ENCODE data around the gene HOXD8. TPM values are rescaled to one million over a fixed set of nuclear protein-coding genes. Genes with fewer than 3 reads are reported as not detected.

HOXD8 gene
- total RNA-seq, 1 donor from 2014 or later = not detected

DNA sequence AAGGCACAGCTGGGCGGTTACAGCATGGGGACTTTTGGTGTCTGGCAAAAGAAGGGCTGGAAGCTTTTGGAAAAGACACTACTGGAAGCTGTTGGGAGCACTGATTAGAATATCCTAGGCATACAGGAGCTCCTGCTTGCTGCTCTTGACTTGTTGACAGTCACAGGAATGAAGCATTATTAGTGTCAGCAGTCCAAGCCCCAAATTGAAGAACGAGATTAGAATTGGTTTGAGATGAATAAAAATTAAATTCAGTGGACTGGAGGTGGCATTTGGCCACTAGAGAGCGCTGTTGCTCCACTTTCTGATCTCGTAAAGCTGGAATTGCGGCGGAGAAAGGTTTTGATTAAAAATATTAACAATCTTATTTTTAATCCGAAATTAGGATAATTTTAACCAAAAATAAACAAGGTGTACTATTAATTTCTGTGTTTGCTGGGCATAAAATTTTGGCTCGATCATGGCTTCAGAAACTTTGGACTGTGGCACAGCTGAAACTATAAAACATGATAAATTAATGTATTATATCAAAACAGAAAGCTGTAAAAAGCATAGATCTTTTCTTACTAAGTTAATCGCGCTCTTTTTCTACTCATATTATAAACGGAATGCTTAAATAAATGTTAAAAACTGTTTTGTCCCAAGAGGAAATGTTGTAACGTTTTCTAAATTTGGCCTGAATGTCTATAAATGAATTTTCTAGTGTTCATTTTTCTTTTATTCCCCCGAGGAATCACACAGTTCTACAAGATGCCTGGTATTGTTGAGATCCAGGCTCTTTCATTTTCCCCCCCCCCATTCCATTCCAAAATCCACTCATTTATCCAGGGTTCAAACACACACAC lies 2.4 kb upstream of the HOXD8 start:
- Mint-ChIP-seq H3K27me3 (ENCODE audit: unreplicated experiment) (peaks cover 81% of the 10 kb centered on the region), H3K27ac (ENCODE audit: unreplicated experiment) (no peak overlapping the region), H3K36me3 (ENCODE audit: unreplicated experiment) (peaks cover 2% of the 10 kb centered on the region), H3K4me1 (ENCODE audit: unreplicated experiment) (peaks cover 28% of the 10 kb centered on the region), H3K4me3 (ENCODE audit: unreplicated experiment) (no peak overlapping the region), H3K9me3 (ENCODE audit: unreplicated experiment) (no peaks in the 10 kb centered on the region)
- TF ChIP-seq CTCF (IDR thresholded peaks at IDR 0.05) = peak; percentile 90
- DNase-seq (ENCODE audit: extremely low spot score, unreplicated experiment) = no peak

DNA sequence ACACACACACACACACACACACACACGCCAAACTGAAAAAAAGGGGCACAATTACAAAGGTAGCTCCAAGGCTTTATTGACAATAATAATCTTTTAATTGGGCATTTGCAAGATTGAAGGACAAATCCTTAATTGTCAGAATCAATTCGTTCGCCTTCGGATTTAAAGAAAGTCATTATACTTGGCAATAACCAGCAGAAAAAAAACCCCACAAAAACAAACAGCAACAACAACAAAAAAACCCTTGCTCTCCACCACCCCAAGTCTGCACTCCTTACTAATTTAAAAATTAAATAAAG lies 1.8 kb upstream of the HOXD8 start:
- H3K4me1 Mint-ChIP-seq (ENCODE audit: unreplicated experiment) = peaks cover 29% of the 10 kb centered on the region
- no peak overlapping the region for H3K4me3 Mint-ChIP-seq (ENCODE audit: unreplicated experiment)
- no peak for DNase-seq (ENCODE audit: extremely low spot score, unreplicated experiment)
- peaks cover 2% of the 10 kb centered on the region for H3K36me3 Mint-ChIP-seq (ENCODE audit: unreplicated experiment)
- peaks cover 82% of the 10 kb centered on the region for H3K27me3 Mint-ChIP-seq (ENCODE audit: unreplicated experiment)
- no peak for TF ChIP-seq CTCF (IDR thresholded peaks at IDR 0.05)
- H3K27ac Mint-ChIP-seq (ENCODE audit: unreplicated experiment) = no peak overlapping the region
- H3K9me3 Mint-ChIP-seq (ENCODE audit: unreplicated experiment) = no peaks in the 10 kb centered on the region

DNA sequence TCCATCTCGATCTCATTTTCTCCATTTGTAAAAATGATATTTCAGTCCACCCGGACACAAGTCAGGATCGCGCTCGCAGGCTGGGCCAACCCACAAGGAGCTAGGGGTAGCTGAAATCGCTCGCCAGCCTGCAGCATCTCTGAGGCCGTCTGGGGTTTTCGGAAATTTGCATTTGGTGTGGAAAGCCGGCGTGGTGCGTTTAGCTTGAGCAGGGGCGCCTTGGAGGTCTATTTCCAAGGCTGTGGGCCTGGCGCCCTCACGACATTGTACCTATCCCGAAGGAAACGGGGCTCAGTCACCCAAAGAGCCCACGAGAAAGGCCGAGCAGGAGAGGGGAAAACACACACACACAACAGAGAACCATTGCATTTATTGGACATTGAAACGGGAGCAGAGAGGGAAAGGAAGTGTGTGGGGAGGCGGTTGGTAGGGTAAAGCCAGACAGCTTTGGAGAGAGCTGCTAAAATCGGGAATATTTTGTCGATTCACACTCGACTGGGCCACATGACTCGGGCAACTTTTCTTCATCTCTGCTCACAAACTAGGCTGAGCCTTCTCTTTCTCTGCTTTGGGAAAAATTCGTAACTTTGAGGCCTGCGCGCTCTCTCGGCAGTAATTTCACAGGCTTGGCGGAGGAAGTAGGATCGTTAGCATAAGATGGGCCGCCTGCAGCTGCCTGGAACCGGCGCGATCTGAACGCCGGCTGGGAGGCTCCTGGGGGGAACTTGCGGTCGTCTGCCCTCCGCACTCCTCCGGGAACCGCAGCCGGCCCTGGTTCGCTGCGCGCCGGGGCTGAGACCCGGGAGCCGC lies 1.1 kb upstream of the HOXD8 start:
- Mint-ChIP-seq H3K4me1 (ENCODE audit: unreplicated experiment) (peaks cover 28% of the 10 kb centered on the region), H3K36me3 (ENCODE audit: unreplicated experiment) (peaks cover 2% of the 10 kb centered on the region), H3K4me3 (ENCODE audit: unreplicated experiment) (no peak overlapping the region), H3K27ac (ENCODE audit: unreplicated experiment) (no peak overlapping the region), H3K9me3 (ENCODE audit: unreplicated experiment) (no peaks in the 10 kb centered on the region), H3K27me3 (ENCODE audit: unreplicated experiment) (peaks cover 86% of the 10 kb centered on the region)
- DNase-seq (ENCODE audit: extremely low spot score, unreplicated experiment) = no peak
- no peak for TF ChIP-seq CTCF (IDR thresholded peaks at IDR 0.05)

GRCh38 chr2:176129813-176130146 lies 275 bp downstream of the HOXD8 start:
- no peak for DNase-seq (ENCODE audit: extremely low spot score, unreplicated experiment)
- no peak for TF ChIP-seq CTCF (IDR thresholded peaks at IDR 0.05)
- Mint-ChIP-seq H3K9me3 (ENCODE audit: unreplicated experiment) (no peaks in the 10 kb centered on the region), H3K4me1 (ENCODE audit: unreplicated experiment) (peaks cover 24% of the 10 kb centered on the region), H3K27ac (ENCODE audit: unreplicated experiment) (no peak overlapping the region), H3K36me3 (ENCODE audit: unreplicated experiment) (peaks cover 1% of the 10 kb centered on the region), H3K4me3 (ENCODE audit: unreplicated experiment) (peak overlapping the region; percentile 29), H3K27me3 (ENCODE audit: unreplicated experiment) (peaks cover 86% of the 10 kb centered on the region)

All from osteocyte (in vitro differentiated cells).